ENCODE data around the gene C4orf50.

Gene C4orf50

GRCh38 chr4:5945936-5946335, 72.3 kb downstream of the C4orf50 start:
- Mint-ChIP-seq H3K4me1 (peaks cover 52% of the 10 kb centered on the region), H3K36me3 (ENCODE audit: low read depth) (no peaks in the 10 kb centered on the region)
- no peak for TF ChIP-seq CTCF (IDR thresholded peaks at IDR 0.05)

GRCh38 chr4:5945171-5945570, 73.1 kb downstream of the C4orf50 start:
- Mint-ChIP-seq H3K4me1 (peaks cover 60% of the 10 kb centered on the region), H3K36me3 (ENCODE audit: low read depth) (no peaks in the 10 kb centered on the region), H3K27ac (no peak overlapping the region), H3K27me3 (ENCODE audit: low read depth, poor library complexity) (peaks cover 11% of the 10 kb centered on the region), H3K9me3 (peaks cover 22% of the 10 kb centered on the region), H3K4me3 (no peak overlapping the region)
- no peak for DNase-seq
- TF ChIP-seq CTCF (IDR thresholded peaks at IDR 0.05), result no peak

More at GRCh38 chr4:5945936-5946335, 72.3 kb downstream of the C4orf50 start:
- Mint-ChIP-seq H3K27ac (no peak overlapping the region), H3K4me3 (no peak overlapping the region), H3K27me3 (ENCODE audit: low read depth, poor library complexity) (peaks cover 17% of the 10 kb centered on the region), H3K9me3 (peaks cover 16% of the 10 kb centered on the region)
- DNase-seq, result no peak

GRCh38 chr4:5943561-5943960, 74.7 kb downstream of the C4orf50 start:
- peaks cover 22% of the 10 kb centered on the region for H3K9me3 Mint-ChIP-seq
- H3K27ac Mint-ChIP-seq, result no peak overlapping the region
- DNase-seq, result no peak
- no peak for TF ChIP-seq CTCF (IDR thresholded peaks at IDR 0.05)
- H3K27me3 Mint-ChIP-seq (ENCODE audit: low read depth, poor library complexity), result peaks cover 10% of the 10 kb centered on the region
- no peaks in the 10 kb centered on the region for H3K36me3 Mint-ChIP-seq (ENCODE audit: low read depth)
- H3K4me3 Mint-ChIP-seq, result no peak overlapping the region
- peaks cover 68% of the 10 kb centered on the region for H3K4me1 Mint-ChIP-seq

GRCh38 chr4:5942947-5943346, 75.3 kb downstream of the C4orf50 start:
- H3K36me3 Mint-ChIP-seq (ENCODE audit: low read depth), result no peaks in the 10 kb centered on the region
- DNase-seq, result no peak
- no peak for TF ChIP-seq CTCF (IDR thresholded peaks at IDR 0.05)
- peaks cover 22% of the 10 kb centered on the region for H3K9me3 Mint-ChIP-seq
- peaks cover 10% of the 10 kb centered on the region for H3K27me3 Mint-ChIP-seq (ENCODE audit: low read depth, poor library complexity)
- peaks cover 69% of the 10 kb centered on the region for H3K4me1 Mint-ChIP-seq
- no peak overlapping the region for H3K4me3 Mint-ChIP-seq
- H3K27ac Mint-ChIP-seq, result no peak overlapping the region

- no peak for TF ChIP-seq CTCF (IDR thresholded peaks at IDR 0.05)
- peaks cover 19% of the 10 kb centered on the region for H3K9me3 Mint-ChIP-seq
- H3K27me3 Mint-ChIP-seq (ENCODE audit: low read depth, poor library complexity), result peaks cover 5% of the 10 kb centered on the region
- H3K27ac Mint-ChIP-seq, result no peak overlapping the region
- no peak for DNase-seq
- H3K4me1 Mint-ChIP-seq, result peaks cover 58% of the 10 kb centered on the region
- H3K4me3 Mint-ChIP-seq, result no peak overlapping the region
- H3K36me3 Mint-ChIP-seq (ENCODE audit: low read depth), result no peaks in the 10 kb centered on the region
Measured at GRCh38 chr4:5941601-5942000, 76.6 kb downstream of the C4orf50 start.

- DNase-seq, result peak; percentile 66
- H3K4me1 Mint-ChIP-seq, result peaks cover 54% of the 10 kb centered on the region
- H3K36me3 Mint-ChIP-seq (ENCODE audit: low read depth), result no peaks in the 10 kb centered on the region
- peaks cover 5% of the 10 kb centered on the region for H3K27me3 Mint-ChIP-seq (ENCODE audit: low read depth, poor library complexity)
- H3K9me3 Mint-ChIP-seq, result peaks cover 15% of the 10 kb centered on the region
- peak overlapping the region; percentile 82 for H3K27ac Mint-ChIP-seq
- TF ChIP-seq CTCF (IDR thresholded peaks at IDR 0.05), result no peak
- peak overlapping the region; percentile 15 for H3K4me3 Mint-ChIP-seq
Measured at GRCh38 chr4:5940470-5941203, 77.6 kb downstream of the C4orf50 start.

Measured in nephron progenitor cell (in vitro differentiated cells).